Measurements from ENCODE around the gene FBXL7.

- TF ChIP-seq, protein P1, sequence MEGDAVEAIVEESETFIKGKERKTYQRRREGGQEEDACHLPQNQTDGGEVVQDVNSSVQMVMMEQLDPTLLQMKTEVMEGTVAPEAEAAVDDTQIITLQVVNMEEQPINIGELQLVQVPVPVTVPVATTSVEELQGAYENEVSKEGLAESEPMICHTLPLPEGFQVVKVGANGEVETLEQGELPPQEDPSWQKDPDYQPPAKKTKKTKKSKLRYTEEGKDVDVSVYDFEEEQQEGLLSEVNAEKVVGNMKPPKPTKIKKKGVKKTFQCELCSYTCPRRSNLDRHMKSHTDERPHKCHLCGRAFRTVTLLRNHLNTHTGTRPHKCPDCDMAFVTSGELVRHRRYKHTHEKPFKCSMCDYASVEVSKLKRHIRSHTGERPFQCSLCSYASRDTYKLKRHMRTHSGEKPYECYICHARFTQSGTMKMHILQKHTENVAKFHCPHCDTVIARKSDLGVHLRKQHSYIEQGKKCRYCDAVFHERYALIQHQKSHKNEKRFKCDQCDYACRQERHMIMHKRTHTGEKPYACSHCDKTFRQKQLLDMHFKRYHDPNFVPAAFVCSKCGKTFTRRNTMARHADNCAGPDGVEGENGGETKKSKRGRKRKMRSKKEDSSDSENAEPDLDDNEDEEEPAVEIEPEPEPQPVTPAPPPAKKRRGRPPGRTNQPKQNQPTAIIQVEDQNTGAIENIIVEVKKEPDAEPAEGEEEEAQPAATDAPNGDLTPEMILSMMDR (IDR thresholded peaks at IDR 0.05) = no peak
- TF ChIP-seq POLR2A (IDR thresholded peaks at IDR 0.05) = no peak
These were observed 55.2 kb downstream of the FBXL7 start for GRCh38 chr5:15555176-15555575.

Data from right lobe of liver (tissue), 4 donors.